ENCODE data around the gene SPIRE2.
"Not testable (repeated sequence)": the region's sequence is repeated elsewhere in the genome, so short reads cannot be mapped to it uniquely, and the experiment has no call there.

The SPIRE2 gene

GRCh38 chr16:89815639-89816348 is 12.5 kb upstream of the SPIRE2 start:
- no peak for DNase-seq

- not testable (repeated sequence) for DNase-seq
Observed at GRCh38 chr16:89818851-89819403, 9.3 kb upstream of the SPIRE2 start.

GRCh38 chr16:89819448-89819847 is 8.8 kb upstream of the SPIRE2 start:
- not testable (repeated sequence) for DNase-seq

GRCh38 chr16:89821438-89822187 is 6.7 kb upstream of the SPIRE2 start:
- DNase-seq: no peak

GRCh38 chr16:89822188-89823086 is 5.8 kb upstream of the SPIRE2 start:
- no peak for DNase-seq

- DNase-seq: no peak
Observed at GRCh38 chr16:89823087-89823823, 5.0 kb upstream of the SPIRE2 start.

GRCh38 chr16:89823824-89824148 is 4.5 kb upstream of the SPIRE2 start:
- not testable (repeated sequence) for DNase-seq

- no peak for DNase-seq
Observed at GRCh38 chr16:89826531-89827382, 1.5 kb upstream of the SPIRE2 start.

GRCh38 chr16:89827383-89828198 is 684 bp upstream of the SPIRE2 start:
- no peak for DNase-seq

GRCh38 chr16:89828870-89829629 is 775 bp downstream of the SPIRE2 start:
- DNase-seq: no peak

- DNase-seq: no peak
Observed at GRCh38 chr16:89829630-89830437, 1.6 kb downstream of the SPIRE2 start.

GRCh38 chr16:89831810-89832328 is 3.6 kb downstream of the SPIRE2 start:
- DNase-seq: no peak

- DNase-seq: not testable (repeated sequence)
Observed at GRCh38 chr16:89833664-89834363, 5.5 kb downstream of the SPIRE2 start.

GRCh38 chr16:89834813-89835363 is 6.6 kb downstream of the SPIRE2 start:
- DNase-seq: not testable (repeated sequence)

- DNase-seq: not testable (repeated sequence)
Observed at GRCh38 chr16:89836484-89836883, 8.2 kb downstream of the SPIRE2 start.

- DNase-seq: no peak
Observed at GRCh38 chr16:89837014-89837546, 8.8 kb downstream of the SPIRE2 start.

GRCh38 chr16:89841275-89841674 is 13.0 kb downstream of the SPIRE2 start:
- DNase-seq: no peak
